Immature natural killer cell (primary cell): ENCODE data around the gene WDR46. TPM values are rescaled to one million over a fixed set of nuclear protein-coding genes. Genes with fewer than 3 reads are reported as not detected.

ENCODE experiments used
- DNase-seq, 3 donors: peaks; one replicate each; pipeline ENCODE4 v3.0.0; 2022; ENCODE audit warnings: mixed read lengths in 1 of 3
- H3K27ac Mint-ChIP-seq, 6 donors: one replicate each; pipeline ENCODE4 v1.8.0; 2020; ENCODE audit warnings: mixed read lengths in 6 of 6, mild to moderate bottlenecking in 5 of 6, inconsistent platforms in 4 of 6, moderate library complexity in 3 of 6
- H3K27me3 Mint-ChIP-seq, 3 donors: one replicate each; pipeline ENCODE4 v1.8.0; 2020 to 2021; ENCODE audit warnings: low read depth in 3 of 3, mild to moderate bottlenecking in 3 of 3, mixed read lengths in 3 of 3, moderate library complexity in 3 of 3, inconsistent platforms in 1 of 3
- H3K36me3 Mint-ChIP-seq, 3 donors: one replicate each; pipeline ENCODE4 v1.8.0; 2020; ENCODE audit warnings: mixed read lengths in 3 of 3, inconsistent platforms in 2 of 3, mild to moderate bottlenecking in 2 of 3
- H3K4me1 Mint-ChIP-seq, 2 donors: one replicate each; pipeline ENCODE4 v1.8.0; 2020; ENCODE audit warnings: inconsistent platforms in 2 of 2, mild to moderate bottlenecking in 2 of 2, mixed read lengths in 2 of 2, moderate library complexity in 1 of 2
- H3K4me3 Mint-ChIP-seq, 5 donors: one replicate each; pipeline ENCODE4 v1.8.0; 2020; ENCODE audit warnings: mild to moderate bottlenecking in 5 of 5, mixed read lengths in 5 of 5, inconsistent platforms in 3 of 5, moderate library complexity in 3 of 5
- H3K9me3 Mint-ChIP-seq, 6 donors: one replicate each; pipeline ENCODE4 v1.8.0; 2020; ENCODE audit warnings: mild to moderate bottlenecking in 6 of 6, mixed read lengths in 6 of 6, inconsistent platforms in 4 of 6, moderate library complexity in 3 of 6
- polyA plus RNA-seq, 3 donors: library from polyadenylated mRNA; unstranded; fragments of 300-500 nt; fragmentation: Illumina TruSeq; gene quantifications; one replicate each; pipeline ENCODE4 v1.2.3, GENCODE V29; 2021

Gene WDR46
- polyA plus RNA-seq, 3 donors from 2014 or later = 59.4 to 81.6 (median 74.3) TPM

DNA sequence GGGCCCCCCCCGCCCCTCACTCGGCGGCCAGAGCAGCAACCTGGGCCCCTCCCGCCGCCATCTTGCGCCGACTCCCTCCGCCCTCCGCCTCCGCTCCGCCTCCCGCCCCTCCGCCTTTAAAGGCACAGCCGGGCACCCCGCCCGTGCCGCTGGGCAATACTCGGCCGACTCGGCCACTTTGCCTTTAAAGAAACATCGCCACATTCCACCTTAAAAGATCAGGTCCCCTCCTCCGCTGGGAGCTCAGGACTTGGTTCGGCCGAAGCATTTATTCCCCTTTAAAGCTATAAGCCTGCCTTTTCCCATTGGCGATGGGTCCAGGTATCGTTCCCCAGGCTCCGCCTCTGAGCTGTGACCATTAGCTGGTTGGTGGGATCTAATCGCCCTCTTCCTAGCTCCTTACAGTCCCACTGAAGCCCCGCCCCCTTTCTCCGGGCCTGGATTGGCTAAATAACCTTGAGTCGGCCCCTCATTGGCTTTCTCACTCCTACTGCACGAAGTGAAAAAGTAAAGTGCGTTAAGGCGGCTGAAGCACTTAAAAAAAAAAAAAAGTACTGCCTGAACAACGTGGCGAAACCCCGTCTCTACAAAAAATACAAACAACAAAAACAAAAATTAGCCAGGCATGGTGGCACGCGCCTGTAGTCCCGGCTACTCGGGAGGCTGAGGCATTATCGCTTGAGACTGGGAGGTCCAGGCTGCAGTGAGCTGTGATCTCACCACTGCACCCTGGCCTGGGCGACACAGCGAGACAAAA, 28.8 kb upstream of the WDR46 start, which contains the start of gene ZBTB22:
Gene ZBTB22, minus strand, starts transcription at position 76 of the 757 bp plus-strand sequence. CDS start 828 bp downstream, outside the sequence.
- H3K36me3 Mint-ChIP-seq = peaks cover 4 to 33% (median 18%) of the 10 kb centered on the region in 3 donors
- peaks cover 87 to 88% of the 10 kb centered on the region in 2 donors for H3K4me1 Mint-ChIP-seq
- no peaks in the 10 kb centered on the region for H3K9me3 Mint-ChIP-seq
- H3K4me3 Mint-ChIP-seq = peak within 1 kb of the TSS; percentile 97 to 100 (median 99)
- peaks cover 15 to 29% (median 16%) of the 10 kb centered on the region in 3 donors for H3K27me3 Mint-ChIP-seq
- peak within 1 kb of the TSS; percentile 92 to 99 (median 98) for H3K27ac Mint-ChIP-seq
- peak; percentile 96 to 97 (median 96) for DNase-seq

DNA sequence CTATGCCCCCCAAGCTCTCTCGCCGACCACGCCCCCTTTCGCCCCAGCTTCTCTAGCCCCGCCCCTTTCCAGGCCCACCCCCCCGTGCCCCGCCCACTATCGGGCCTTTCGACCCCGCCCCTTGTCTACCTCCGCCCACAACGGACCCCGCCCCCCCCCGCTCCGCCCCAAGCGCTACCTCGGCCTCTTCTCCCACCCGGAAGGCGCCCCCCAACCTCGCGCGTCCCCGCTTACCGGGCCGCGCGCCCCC, 28.3 kb upstream of the WDR46 start:
- Mint-ChIP-seq H3K36me3 (peaks cover 4 to 33% (median 18%) of the 10 kb centered on the region in 3 donors), H3K9me3 (no peaks in the 10 kb centered on the region), H3K27ac (peak overlapping the region; percentile 72 to 99 (median 86)), H3K4me1 (peaks cover 89 to 90% of the 10 kb centered on the region in 2 donors), H3K27me3 (peaks cover 14 to 29% (median 17%) of the 10 kb centered on the region in 3 donors), H3K4me3 (peak overlapping the region; percentile 69 to 99 (median 80))
- no peak for DNase-seq

DNA sequence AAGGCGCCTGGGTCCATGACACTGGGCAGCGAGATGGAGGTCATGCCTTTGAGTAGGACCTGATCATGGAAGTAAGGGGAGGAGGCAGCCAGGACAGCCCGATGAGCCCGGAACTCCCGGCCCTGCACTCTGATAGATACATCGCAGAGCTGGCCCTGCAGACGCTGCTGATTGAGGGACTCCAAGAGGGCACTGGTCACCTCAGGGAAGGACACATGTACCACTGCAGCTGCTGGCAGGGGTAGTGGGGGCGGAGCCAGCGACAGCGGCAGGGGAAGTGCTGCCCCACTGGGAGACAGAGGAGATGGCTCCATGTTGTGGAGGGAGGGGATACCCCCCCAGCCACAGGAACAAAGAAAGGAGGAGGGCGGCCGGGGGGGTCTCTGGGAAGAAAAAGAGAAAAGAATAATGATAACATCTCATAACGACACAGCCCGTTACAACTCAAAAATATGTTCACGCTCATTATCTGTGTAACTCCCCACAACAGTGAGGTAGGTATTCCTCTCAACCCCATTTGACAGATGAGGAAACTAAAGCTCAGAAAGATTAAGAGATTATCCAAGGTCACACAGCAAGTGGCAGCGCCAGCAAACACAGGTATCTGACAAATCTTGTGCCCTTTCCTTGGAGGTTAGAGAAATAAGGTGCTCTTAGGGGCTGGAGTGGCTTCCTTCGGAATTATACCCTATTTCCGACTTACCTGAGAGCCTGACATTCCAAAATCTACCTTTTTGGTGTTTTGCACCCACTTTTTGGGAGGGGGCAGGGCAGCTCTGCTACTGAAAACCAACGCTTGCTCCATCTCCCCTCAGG, 27.8 kb upstream of the WDR46 start:
- peak overlapping the region; percentile 69 to 99 (median 80) for H3K4me3 Mint-ChIP-seq
- H3K4me1 Mint-ChIP-seq = peaks cover 89 to 91% of the 10 kb centered on the region in 2 donors
- H3K9me3 Mint-ChIP-seq = no peaks in the 10 kb centered on the region
- peaks cover 4 to 30% (median 18%) of the 10 kb centered on the region in 3 donors for H3K36me3 Mint-ChIP-seq
- peaks cover 14 to 29% (median 17%) of the 10 kb centered on the region in 3 donors for H3K27me3 Mint-ChIP-seq
- peak overlapping the region; percentile 72 to 99 (median 86) for H3K27ac Mint-ChIP-seq
- no peak for DNase-seq

DNA sequence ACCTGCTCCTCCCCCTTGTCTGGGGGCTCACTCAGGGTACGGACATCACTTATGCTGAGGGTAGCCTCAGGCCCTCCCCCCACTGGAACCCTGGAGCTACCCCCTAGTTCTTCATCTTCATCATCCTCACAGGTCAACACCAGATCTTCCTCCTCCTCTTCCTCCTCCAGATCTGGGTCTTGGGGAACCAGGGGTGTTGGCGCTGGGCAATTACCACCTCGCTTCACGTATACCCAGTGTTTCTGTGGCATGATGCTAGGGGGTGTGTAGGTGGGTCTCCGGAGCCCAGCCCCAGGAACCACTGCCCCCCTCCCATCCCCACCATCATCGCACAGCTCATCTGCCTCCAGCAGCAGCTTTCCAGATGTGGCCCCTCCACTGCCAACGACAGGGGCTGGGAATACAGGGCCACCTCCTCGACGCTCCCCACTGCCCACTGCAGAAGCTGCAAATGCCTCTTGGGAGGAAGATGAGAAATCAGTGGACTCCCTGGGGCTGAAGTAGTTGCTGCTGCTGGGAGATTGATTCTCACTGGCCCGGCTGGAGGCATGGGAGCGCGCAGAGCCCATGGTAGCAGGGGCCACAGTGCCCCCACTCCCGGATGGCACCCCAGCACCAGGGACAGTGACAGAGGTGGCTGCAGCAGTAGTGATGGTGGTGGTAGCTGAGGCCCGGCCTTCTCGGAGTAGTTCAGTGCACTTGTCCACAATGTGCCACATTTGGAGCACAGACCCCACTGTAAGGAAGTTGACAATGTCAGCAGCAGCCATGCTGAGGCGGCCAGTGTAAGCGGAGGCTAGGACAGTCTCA, 27.0 kb upstream of the WDR46 start:
- H3K4me3 Mint-ChIP-seq = peak overlapping the region; percentile 69 to 99 (median 80)
- H3K9me3 Mint-ChIP-seq = no peaks in the 10 kb centered on the region
- H3K27ac Mint-ChIP-seq = peak overlapping the region; percentile 72 to 99 (median 89)
- peaks cover 86 to 87% of the 10 kb centered on the region in 2 donors for H3K4me1 Mint-ChIP-seq
- peaks cover 14 to 29% (median 17%) of the 10 kb centered on the region in 3 donors for H3K27me3 Mint-ChIP-seq
- H3K36me3 Mint-ChIP-seq = peaks cover 4 to 31% (median 18%) of the 10 kb centered on the region in 3 donors
- DNase-seq = no peak

DNA sequence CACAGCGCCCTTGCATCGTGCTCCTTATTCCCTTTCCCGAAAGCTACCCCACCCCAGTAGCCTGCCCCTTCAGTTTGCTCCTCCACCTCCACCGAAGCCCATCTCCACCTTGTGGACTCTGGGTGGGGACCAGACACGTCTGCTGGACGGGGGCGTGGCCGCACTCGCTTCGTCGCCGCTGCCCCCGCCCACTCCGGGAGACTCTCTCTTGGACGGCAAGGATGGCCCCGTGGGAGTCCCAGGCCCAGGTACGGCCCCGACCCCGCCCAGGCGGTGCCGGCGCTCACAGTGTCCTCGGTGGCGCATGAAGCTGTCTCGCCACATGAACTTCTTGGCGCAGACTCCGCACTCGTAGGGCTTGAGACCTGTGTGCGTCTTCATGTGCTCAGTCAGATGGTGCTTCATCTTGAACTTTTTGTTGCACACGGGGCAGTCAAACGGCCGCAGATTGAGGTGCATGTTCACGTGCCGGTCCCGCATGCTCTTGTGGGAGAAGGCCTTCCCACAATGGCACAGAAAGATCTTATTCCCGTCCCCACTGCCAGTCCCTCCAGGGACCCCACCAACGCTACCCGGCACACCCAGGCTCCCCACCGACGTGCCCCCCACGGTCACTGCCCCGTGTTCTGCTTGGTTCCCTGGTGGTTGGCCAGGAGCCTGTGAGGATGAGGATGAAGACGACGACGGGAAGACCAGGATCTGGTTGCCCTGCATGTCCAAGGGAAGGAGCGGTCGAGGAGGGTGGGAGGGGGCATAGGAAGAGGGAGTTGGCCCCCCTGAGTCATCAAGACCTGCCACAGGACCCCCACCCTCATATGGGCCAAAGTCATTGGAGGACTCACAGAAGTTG, 26.1 kb upstream of the WDR46 start:
- Mint-ChIP-seq H3K27ac (peak overlapping the region; percentile 95 to 99 (median 99)), H3K36me3 (peaks cover 4 to 28% (median 14%) of the 10 kb centered on the region in 3 donors), H3K27me3 (peaks cover 14 to 25% (median 17%) of the 10 kb centered on the region in 3 donors), H3K4me1 (peaks cover 81 to 83% of the 10 kb centered on the region in 2 donors), H3K9me3 (no peaks in the 10 kb centered on the region), H3K4me3 (peak overlapping the region; percentile 97 to 99 (median 98))
- no peak for DNase-seq

DNA sequence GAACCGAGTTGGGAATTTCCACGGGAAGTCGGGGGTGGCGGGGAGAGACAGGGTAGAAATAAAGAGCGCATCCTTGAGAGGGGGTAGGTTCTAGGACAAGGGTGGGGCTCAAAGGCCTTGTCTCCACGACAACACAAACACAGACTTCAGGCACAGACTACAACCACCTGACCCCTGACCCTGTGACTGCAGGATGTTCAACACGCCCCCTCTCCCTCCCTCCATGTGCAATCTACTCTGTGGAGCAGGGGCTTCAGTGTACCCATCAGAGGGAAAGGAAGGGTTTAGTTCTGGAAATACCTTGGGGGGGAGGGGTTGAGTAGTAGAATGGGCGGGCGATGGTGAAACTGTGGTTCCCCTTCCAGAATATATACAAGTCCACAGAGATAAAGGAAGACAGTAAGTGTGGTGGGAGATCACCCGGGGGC, 25.5 kb upstream of the WDR46 start:
- Mint-ChIP-seq H3K9me3 (no peaks in the 10 kb centered on the region), H3K4me1 (peaks cover 75 to 77% of the 10 kb centered on the region in 2 donors)

DNA sequence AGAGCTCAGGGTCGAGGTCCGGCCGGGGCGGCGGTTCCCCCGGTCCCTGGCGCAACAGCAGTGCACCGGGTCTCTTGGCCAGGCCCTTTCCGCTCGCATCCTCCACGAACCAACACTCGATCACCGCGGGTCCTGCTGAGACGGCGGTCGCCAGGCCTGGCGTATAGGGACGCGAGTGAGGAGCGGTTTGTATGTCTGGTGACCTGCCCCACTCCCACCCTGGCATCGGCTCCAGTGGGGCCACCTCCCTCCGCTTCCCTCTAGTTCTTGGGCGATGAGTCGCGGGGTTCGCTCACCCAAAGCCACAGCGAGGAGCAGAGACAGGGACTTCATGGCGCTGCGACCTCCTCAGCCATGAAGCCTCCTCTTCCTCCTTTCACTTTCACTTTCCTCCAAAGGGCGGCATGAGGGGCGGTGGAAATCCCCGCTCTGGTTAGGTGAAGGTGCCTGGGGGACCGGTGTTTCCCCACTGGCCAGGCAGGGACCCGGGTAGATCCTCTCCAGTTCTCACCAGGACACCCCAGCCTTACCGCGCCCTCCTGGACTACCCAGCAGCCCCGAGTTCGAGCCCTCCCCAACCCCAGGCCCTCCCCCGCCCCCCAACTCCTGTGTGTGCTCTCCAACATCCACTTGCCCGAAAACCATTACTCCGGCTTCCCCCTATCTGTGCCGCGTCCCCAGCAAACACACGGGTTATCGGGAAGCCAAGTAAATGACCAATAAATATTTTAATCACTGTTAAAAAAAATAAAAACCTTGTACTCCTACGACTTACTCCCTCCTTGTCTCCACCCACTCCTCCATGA, 24.9 kb upstream of the WDR46 start, which contains the start of gene TAPBP:
Gene TAPBP, minus strand, starts transcription at position 370 of the 806 bp plus-strand sequence. Its CDS starts 37 bp downstream, at position 333.
- peaks cover 4 to 17% (median 4%) of the 10 kb centered on the region in 3 donors for H3K36me3 Mint-ChIP-seq
- H3K27me3 Mint-ChIP-seq = peaks cover 12 to 23% (median 17%) of the 10 kb centered on the region in 3 donors
- H3K4me1 Mint-ChIP-seq = peaks cover 69 to 71% of the 10 kb centered on the region in 2 donors
- peak; percentile 89 to 93 (median 89) for DNase-seq
- H3K9me3 Mint-ChIP-seq = no peaks in the 10 kb centered on the region
- peak within 1 kb of the TSS; percentile 95 to 99 (median 99) for H3K27ac Mint-ChIP-seq
- H3K4me3 Mint-ChIP-seq = peak within 1 kb of the TSS; percentile 97 to 99 (median 98)

More for the DNA sequence above, 25.5 kb upstream of the WDR46 start:
- H3K4me3 Mint-ChIP-seq = peak overlapping the region; percentile 97 to 99 (median 98)
- peak overlapping the region; percentile 95 to 99 (median 99) for H3K27ac Mint-ChIP-seq
- peak; percentile 62 to 70 (median 66) for DNase-seq
- peaks cover 4 to 22% (median 8%) of the 10 kb centered on the region in 3 donors for H3K36me3 Mint-ChIP-seq
- H3K27me3 Mint-ChIP-seq = peaks cover 12 to 25% (median 17%) of the 10 kb centered on the region in 3 donors

DNA sequence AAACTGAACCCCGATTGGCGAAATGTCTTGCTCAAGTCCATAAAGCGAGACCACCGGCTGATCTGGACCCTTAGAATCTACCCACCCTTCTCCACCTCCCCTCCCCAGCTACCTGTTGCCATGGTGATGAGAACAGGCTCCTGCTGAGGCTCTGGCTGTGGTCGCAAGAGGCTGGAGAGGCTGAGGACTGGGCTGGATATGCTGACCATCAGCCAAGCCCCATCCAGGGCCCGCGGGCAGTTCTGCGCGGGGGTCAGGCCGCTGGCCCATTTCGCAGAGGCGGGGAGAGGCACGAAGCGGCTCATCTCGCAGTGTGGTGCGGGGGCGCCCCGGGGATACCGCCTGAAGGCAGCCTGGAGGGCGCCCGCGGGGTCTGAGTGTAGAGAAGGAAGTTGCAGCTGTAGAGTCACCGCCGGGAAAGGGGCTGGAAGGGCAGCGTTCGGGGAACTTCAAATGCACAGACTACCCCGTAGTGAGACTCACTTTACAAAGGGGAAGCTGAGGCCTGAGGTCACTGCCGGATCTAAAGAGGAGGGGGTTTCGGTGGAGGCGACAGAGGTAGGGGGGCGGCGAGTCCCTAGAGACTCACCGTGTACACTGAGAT, 24.2 kb upstream of the WDR46 start:
- Mint-ChIP-seq H3K27ac (peak overlapping the region; percentile 95 to 99 (median 99)), H3K27me3 (peaks cover 12 to 18% (median 16%) of the 10 kb centered on the region in 3 donors), H3K4me1 (peaks cover 66 to 71% of the 10 kb centered on the region in 2 donors), H3K4me3 (peak overlapping the region; percentile 97 to 99 (median 98)), H3K36me3 (peaks cover 0 to 17% (median 5%) of the 10 kb centered on the region in 3 donors), H3K9me3 (no peaks in the 10 kb centered on the region)
- DNase-seq = peak in 1 of 3 donors; percentile 21

DNA sequence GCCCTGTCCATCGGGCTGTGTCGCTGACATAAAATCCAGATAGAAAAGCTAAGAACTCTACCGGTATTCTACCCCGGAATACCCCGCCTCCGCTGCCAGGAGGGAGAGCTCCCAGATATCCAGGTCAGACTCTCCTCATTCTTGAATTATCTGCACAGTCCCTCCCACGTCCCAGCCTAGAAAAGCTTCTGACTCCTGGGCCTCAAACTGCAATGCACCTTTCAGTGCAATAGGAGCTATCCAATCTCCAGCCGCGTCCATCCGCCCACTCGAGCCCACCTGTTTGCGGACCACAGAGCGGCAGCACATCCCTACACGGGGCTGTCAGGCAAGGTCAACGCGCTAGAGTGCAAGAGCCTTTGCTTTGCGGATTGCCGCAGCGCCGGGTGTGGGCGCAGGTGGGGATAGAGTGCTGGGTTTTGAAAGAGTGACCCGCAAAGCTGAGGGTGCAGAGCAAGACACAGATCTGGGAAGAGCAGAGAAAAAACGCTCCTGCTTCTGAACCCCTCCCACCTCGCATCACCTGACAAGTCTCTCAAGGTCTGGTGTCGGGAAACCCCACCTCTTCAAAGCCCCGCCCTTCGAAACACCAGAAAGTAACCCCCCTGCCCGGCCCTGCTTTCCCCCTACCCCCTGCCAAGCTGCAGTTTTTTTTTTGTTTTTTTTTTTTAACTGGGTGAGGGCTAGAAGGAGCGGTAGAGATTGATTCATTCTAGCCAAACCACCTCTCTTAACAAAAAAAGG, 23.5 kb upstream of the WDR46 start:
- H3K4me1 Mint-ChIP-seq = peaks cover 65 to 66% of the 10 kb centered on the region in 2 donors
- H3K36me3 Mint-ChIP-seq = peaks cover 0 to 16% (median 5%) of the 10 kb centered on the region in 3 donors
- peak; percentile 71 to 74 (median 72) for DNase-seq
- peak overlapping the region; percentile 97 to 99 (median 98) for H3K4me3 Mint-ChIP-seq
- peak overlapping the region; percentile 95 to 99 (median 99) for H3K27ac Mint-ChIP-seq
- H3K9me3 Mint-ChIP-seq = no peaks in the 10 kb centered on the region
- peaks cover 8 to 13% (median 13%) of the 10 kb centered on the region in 3 donors for H3K27me3 Mint-ChIP-seq

DNA sequence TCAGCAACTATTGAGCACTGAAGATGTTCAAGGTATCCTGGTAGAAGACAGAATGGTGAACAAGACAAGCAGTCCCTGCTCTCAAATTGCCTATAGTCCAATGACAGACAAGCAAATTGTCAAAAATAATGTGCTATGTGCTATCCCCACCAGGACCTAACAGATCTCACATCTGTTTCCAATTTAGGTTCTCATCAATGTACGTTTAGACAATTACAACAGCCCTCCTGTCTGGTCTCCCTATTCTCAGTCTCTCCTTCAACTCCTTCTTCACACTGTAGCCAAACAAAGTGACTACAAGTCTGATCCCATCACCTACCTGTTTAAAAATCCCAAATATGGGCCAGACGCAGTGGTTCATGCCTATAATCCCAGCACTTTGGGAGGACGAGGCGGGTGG, 17.3 kb upstream of the WDR46 start:
- Mint-ChIP-seq H3K4me1 (peaks cover 37 to 42% of the 10 kb centered on the region in 2 donors), H3K9me3 (no peaks in the 10 kb centered on the region), H3K27ac (peak overlapping the region in 3 of 6 donors; percentile 52 to 72 (median 67)), H3K27me3 (peaks cover 0 to 4% (median 0%) of the 10 kb centered on the region in 3 donors), H3K4me3 (no peak overlapping the region), H3K36me3 (peaks cover 5 to 38% (median 10%) of the 10 kb centered on the region in 3 donors)
- DNase-seq = no peak
